GM10847 (cell line): ENCODE results near the gene TAS1R1.

Source experiments
- POLR2A ChIP-seq: IDR thresholded peaks from 2 replicates; pipeline ENCODE4 v1.6.1; 2011; ENCODE audit not compliant: insufficient read length; ENCODE audit errors: extremely low read depth

Gene TAS1R1

DNA sequence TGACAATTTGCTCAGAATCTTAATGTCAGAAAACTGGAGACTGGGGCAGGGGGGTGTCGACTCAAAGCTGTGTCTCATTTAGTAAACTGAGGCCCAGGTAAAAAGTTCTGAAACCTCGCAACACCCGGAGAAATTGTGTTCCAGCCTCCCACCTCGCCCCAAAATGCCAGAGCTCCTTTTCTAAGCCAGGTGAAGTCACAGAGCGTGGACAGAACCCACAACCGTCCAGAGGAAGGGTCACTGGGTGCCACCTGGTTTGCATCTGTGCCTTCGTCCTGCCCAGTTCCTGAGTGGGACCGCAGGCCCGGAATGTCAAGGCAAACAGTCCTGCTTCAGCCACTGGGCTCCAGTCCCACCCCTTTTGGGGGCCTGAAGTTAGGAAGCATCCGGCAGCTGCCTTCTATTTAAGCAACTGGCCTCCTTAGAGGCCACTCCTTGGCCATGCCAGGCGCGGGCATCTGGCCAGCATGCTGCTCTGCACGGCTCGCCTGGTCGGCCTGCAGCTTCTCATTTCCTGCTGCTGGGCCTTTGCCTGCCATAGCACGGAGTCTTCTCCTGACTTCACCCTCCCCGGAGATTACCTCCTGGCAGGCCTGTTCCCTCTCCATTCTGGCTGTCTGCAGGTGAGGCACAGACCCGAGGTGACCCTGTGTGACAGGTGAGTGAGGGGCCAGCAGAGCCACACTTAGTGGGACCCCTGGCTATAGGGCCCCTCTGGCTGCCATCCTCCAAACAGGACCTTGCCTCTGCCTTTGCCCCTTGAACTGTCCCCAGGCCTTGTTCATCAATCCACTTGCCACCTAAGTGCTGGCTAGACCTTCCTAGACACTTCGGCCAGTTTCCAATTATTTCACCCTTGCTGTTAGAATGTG is at the start of gene TAS1R1:
TAS1R1 (plus strand) TSS at position 401 of the 872 bp plus-strand sequence; CDS start at position 468, 67 bp downstream.
- no peak for TF ChIP-seq POLR2A

GRCh38 chr1:6505367-6506209 is 49.5 kb upstream of the TAS1R1 start:
- no peak for TF ChIP-seq POLR2A

DNA sequence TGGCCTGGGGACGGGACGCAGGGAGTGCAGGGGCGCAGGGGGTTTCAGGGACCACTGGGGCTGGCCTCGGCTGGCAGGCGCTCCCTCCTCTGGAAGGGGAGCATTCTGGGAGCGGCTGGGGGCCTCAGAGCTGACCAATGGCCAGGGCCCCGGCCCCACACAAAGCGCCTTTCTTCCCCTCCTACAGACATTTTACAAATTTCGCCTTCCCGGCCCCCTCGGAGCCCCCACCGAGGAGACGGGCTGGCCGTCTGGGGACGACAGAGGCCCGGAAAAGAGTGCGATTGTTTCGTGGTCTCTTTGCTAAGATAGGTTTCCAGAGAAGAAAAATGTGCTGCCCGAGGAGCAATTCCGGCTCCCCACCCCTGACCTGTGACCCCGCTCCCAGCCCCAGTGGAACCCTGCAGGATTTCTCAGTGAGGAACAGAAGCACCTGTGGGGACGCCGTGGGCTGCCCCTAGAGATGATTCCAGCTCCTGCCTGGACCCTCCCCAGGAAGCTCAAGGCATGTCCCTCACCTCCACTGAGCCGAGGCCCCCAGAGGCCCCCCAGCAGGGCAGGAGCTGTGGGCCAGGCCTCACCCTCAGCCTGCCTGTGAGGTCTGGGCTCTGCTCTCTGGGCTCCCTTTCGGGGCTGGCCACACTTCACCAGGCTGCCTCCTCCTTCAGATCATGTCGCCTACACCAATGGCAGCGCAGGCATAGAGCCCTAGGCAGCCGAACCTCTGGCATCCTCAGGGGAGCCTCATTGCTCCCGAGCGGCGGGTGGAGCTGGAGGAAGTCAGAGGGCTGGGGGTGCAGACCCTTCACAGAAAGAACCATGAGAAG is 48.7 kb upstream of the TAS1R1 start:
- no peak for TF ChIP-seq POLR2A

DNA sequence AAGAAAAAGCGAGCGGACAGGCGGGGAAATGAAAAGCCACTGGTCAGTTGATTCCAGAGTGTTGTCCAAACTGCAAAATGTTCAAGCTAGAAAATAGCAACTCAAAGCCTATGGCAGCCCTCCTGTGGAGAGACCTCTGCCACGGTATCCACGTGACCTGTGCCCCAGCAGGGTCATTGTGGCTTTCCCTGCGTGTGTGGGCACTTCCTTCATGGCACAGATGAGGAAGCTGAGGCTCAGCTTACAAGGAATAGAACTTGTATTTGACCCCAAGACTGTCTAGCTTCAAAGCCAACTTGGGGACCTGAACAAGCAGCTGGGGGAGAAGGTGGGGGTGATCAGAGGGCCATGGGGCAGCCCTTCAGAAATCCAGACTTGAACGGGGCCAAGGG is 48.1 kb upstream of the TAS1R1 start:
- no peak for TF ChIP-seq POLR2A

DNA sequence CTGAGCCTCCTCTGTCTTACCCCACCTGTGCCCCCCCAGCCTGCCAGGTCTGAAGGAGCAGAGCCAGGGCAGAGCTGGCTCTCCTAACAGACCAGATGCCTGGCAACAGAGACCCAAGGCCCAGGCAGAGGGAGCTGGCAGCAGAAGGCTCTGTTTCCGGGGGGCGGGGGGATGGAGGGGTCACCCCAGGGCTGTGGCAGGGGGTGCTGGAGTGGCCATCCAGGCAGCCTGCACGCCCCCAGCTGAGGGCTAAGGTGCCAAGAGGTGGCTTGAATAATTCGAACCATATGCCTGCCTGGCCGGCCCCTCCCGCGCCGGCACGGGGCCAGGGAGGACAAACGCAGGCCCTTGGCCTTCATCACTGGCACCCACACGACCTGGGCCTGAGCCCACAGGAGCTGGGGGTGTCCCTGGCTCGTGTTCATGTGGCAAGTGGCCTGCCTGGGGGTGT is 47.6 kb upstream of the TAS1R1 start:
- TF ChIP-seq POLR2A = no peak

DNA sequence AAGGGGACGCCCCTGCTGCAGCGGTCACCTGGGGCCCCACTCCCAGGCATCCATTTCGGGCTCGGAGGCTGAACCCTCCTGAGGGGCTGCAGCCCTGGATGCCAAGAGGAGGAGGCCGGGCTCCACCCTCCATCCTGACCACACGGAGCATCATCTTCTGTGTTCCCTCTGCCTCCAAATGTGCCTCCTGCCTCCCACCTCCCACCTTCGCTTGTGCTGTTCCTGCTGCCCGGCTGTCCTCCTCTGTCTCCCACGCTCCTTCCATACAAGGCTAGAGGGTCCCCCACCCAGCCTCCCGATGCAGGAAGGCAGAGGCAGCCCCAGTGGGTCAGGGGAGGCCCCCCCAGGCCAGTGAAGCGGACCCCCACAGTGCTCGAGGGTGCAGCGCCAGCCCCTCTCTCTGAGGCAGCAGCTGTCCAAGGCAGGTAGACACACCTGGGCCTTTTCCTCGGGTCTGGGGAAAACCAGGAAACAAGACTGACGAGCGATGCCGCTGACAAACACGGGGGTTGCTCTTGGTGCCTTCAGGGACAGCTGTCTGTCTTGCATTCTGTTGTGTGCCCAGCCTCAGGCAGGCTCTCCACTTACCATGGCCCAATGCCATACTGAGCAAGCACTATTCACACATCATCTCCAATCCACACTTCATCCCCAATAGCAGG is 46.8 kb upstream of the TAS1R1 start:
- TF ChIP-seq POLR2A = no peak

DNA sequence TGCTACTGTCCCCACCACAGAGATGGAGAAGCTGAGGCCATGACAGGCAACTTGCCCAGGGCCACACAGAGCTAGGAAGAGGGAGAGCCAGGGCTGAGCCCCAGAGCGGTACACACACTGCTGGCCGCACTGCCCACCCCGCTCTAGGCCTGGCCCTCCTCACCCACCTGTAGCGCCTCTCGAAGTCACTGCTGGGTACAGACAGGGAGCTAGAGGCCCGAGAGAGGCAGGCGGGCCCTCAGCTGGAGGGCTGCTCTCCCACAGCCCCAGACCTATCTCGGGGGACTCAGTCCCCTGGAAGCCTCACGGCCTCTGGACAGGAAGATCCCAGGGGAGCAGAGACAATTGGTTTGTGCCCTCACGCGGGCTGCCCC is 46.3 kb upstream of the TAS1R1 start:
- no peak for TF ChIP-seq POLR2A

DNA sequence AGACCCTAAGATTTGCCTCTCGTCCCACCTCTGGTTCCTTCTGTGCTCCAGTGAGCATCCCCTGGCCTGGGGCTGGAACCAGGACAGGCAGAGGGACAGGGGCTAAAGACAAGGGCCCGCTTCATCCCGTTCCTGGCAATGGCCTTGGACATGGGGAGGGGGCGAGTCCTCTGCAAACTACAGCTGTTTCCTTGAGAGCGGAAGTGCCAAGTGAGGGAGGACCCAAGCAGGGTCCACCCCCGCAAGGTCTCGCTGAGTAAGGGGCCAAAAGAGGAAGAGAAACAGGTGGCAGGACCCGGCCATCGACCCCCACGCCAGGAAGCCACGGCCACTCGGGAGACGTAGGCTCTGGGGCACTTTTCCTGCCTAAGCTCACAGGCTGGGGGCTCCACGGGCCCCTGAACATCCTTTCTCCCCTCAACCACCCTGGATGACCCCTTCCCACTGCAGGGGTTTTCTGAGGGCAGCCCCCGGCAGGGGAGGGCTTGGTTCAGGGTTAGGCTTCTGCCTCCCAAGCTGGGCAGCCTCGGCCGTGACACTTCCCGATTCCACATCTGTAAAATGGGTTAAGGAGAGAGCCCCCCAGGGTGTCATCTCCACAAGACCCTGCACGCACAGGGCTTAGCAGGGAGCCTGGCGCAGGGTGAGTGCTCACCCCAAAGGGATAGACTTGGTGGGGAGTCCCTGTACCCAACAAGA is 45.7 kb upstream of the TAS1R1 start:
- no peak for TF ChIP-seq POLR2A

DNA sequence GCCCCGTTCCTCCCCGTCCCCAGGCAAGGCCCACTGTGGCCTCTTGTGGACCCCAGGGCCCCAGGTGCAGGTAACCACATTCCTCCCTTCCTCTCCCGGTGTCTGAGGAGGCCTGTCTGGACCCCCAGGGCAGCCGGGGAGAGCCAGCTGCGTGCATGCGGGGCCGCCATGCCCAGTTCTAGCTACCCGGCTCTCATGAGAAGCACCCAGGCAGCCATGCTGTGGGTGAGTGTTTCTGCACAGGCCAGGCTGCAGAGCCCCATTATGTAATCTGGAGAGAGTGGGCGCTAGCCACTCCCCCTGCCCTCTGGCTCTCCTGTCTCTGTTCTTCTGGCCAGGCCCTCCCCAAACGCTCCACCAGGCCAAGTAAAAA is 45.2 kb upstream of the TAS1R1 start:
- TF ChIP-seq POLR2A = no peak

GRCh38 chr1:6510493-6510892 is 44.6 kb upstream of the TAS1R1 start:
- TF ChIP-seq POLR2A = no peak

DNA sequence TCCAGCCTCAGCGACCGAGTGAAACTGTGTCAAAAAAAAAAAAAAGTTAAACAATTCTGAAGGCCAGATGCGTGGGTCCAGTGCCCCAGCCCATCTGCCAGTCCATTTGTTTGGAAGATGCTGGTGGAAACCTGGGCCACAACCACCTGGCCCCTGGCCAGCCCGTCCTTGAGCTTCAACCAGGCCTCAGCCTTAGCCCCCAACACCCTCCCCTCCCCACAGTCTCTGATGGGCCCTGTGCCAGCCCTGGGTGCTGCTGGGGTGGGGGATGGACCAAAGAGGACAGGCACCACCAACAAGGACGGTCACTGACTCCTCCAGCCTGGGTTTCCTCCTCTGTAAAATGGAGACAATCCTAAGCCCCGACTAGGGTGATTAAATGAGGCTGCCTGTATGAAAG is 44.1 kb upstream of the TAS1R1 start:
- no peak for TF ChIP-seq POLR2A

- no peak for TF ChIP-seq POLR2A
These were observed 43.4 kb upstream of the TAS1R1 start for GRCh38 chr1:6511561-6512244.

- no peak for TF ChIP-seq POLR2A
These were observed 42.7 kb upstream of the TAS1R1 start for GRCh38 chr1:6512245-6512907.
